WTC11 (cell line): Measurements from ENCODE around the gene FPR3. TPM values are rescaled to one million over a fixed set of nuclear protein-coding genes. Genes with fewer than 3 reads are reported as not detected.

Experiments used
- ATAC-seq: fragments of 200-7000 bp; cut with Tn5 transposase; 2 replicates; pipeline ENCODE4 v1.10.0; 2021; ENCODE audit warnings: mild to moderate bottlenecking, moderate library complexity
- CTCF ChIA-PET: fragments of 300-600 bp; sonication (Branson Sonifier 250); formaldehyde crosslinking; loops from one replicate; lab custom pipeline; 2021; ENCODE audit warnings: antibody characterized with exemption; lab: Charles Lee
- POLR2A ChIA-PET: fragments of 350-600 bp; sonication (Branson Sonifier 250); formaldehyde crosslinking; loops from one replicate; lab custom pipeline; 2021; ENCODE audit warnings: antibody characterized with exemption; lab: Charles Lee
- DNase-seq: peaks from one replicate; pipeline ENCODE4 v3.0.0; 2021; ENCODE audit warnings: low spot score
- H3K27ac Mint-ChIP-seq: 2 replicates; pipeline ENCODE4 v1.8.0; 2021; ENCODE audit warnings: mixed read lengths
- H3K27me3 Mint-ChIP-seq: 2 replicates; pipeline ENCODE4 v1.8.0; 2021; ENCODE audit warnings: low read depth, mild to moderate bottlenecking, moderate library complexity, mixed read lengths
- H3K36me3 Mint-ChIP-seq: 2 replicates; pipeline ENCODE4 v1.8.0; 2021; ENCODE audit warnings: mixed read lengths
- H3K4me1 Mint-ChIP-seq: 2 replicates; pipeline ENCODE4 v1.8.0; 2022; ENCODE audit warnings: mixed read lengths
- H3K4me3 Mint-ChIP-seq: 2 replicates; pipeline ENCODE4 v1.8.0; 2021; ENCODE audit warnings: mild to moderate bottlenecking, moderate library complexity, mixed read lengths
- H3K9me3 Mint-ChIP-seq: 2 replicates; pipeline ENCODE4 v1.8.0; 2021; ENCODE audit warnings: mixed read lengths
- CBFB ChIP-seq: sonication (generic); formaldehyde crosslinking; IDR thresholded peaks from 2 replicates; pipeline ENCODE4 v1.8.1; 2022; ENCODE audit warnings: mild to moderate bottlenecking, low read depth, missing genetic modification reagents
- GTF2I ChIP-seq: fragments of 250-450 bp; sonication (Bioruptor Pico); conservative IDR thresholded peaks from 2 replicates; pipeline ENCODE4 v1.4.0; 2021; ENCODE audit warnings: mild to moderate bottlenecking
- MYBL2 ChIP-seq: sonication (generic); formaldehyde crosslinking; IDR thresholded peaks from 2 replicates; pipeline ENCODE4 v1.8.1; 2023; ENCODE audit warnings: mild to moderate bottlenecking, moderate library complexity, missing genetic modification reagents
- PRRX2 ChIP-seq: fragments of 250-450 bp; sonication (Bioruptor Pico); IDR thresholded peaks from 2 replicates; pipeline ENCODE4 v1.8.0; 2021; ENCODE audit warnings: mild to moderate bottlenecking
- RELA ChIP-seq: sonication (generic); formaldehyde crosslinking; IDR thresholded peaks from 2 replicates; pipeline ENCODE4 v1.8.1; 2022; ENCODE audit warnings: missing genetic modification reagents, mild to moderate bottlenecking, borderline replicate concordance
- ZNF121 ChIP-seq: sonication (generic); formaldehyde crosslinking; IDR thresholded peaks from 2 replicates; pipeline ENCODE4 v1.8.0; 2023; ENCODE audit warnings: missing genetic modification reagents
- ZNF219 ChIP-seq: sonication (generic); formaldehyde crosslinking; IDR thresholded peaks from 2 replicates; pipeline ENCODE4 v1.8.0; 2023; ENCODE audit warnings: missing genetic modification reagents, mild to moderate bottlenecking, borderline replicate concordance
- total RNA-seq: library from RNA; stranded (reverse); gene quantifications from 3 replicates; pipeline ENCODE4 v1.2.3, GENCODE V29; 2021
- TF ChIP-seq, protein P1 (sequence below): fragments of 250-450 bp; sonication (Bioruptor Pico); IDR thresholded peaks from 2 replicates; pipeline ENCODE4 v1.8.0; 2021; ENCODE audit warnings: mild to moderate bottlenecking
- TF ChIP-seq, protein P2 (sequence below): sonication (generic); formaldehyde crosslinking; conservative IDR thresholded peaks from 2 replicates; pipeline ENCODE4 v1.8.1; 2023; ENCODE audit warnings: mild to moderate bottlenecking, low read depth, missing genetic modification reagents, moderate library complexity
- TF ChIP-seq, protein P3 (sequence below): sonication (generic); formaldehyde crosslinking; IDR thresholded peaks from 2 replicates; pipeline ENCODE4 v1.8.1; 2022; ENCODE audit warnings: missing genetic modification reagents, borderline replicate concordance
- TF ChIP-seq, protein P4 (sequence below): fragments of 250-450 bp; sonication (Bioruptor Pico); IDR thresholded peaks from 2 replicates; pipeline ENCODE4 v1.9.0; 2021; ENCODE audit warnings: moderate library complexity, mild to moderate bottlenecking, inconsistent platforms, borderline replicate concordance
- TF ChIP-seq, protein P5 (sequence below): sonication (generic); formaldehyde crosslinking; IDR thresholded peaks from 2 replicates; pipeline ENCODE4 v1.8.1; 2022; ENCODE audit warnings: low read depth, missing genetic modification reagents, borderline replicate concordance
- TF ChIP-seq, protein P6 (sequence below): sonication (generic); formaldehyde crosslinking; IDR thresholded peaks from 2 replicates; pipeline ENCODE4 v1.8.1; 2023; ENCODE audit warnings: mild to moderate bottlenecking, missing genetic modification reagents
- TF ChIP-seq, protein P7 (sequence below): sonication (generic); formaldehyde crosslinking; IDR thresholded peaks from 2 replicates; pipeline ENCODE4 v1.8.0; 2022; ENCODE audit warnings: missing genetic modification reagents

Gene FPR3
- total RNA-seq, 1 experiment from 2014 or later: not detected

DNA sequence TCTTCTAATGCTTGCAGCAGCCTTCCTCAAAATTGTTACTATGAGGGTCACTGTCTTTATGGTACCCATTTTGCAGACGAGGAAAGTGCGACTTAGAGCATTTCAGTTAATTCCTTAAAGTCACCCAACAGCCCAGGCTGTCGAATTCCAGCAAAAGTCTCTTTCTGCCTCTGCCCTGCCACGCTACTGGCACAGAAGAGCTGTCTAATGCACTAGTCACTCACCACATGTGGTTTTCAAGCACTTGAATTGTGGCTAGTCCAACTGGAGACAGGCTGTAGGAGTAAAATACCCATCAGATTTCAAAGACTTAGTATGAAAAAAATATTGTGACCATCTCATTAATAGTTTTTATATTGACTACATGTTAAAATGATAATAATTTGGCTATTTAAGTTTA, 45.0 kb upstream of the FPR3 start:
- ChIA-PET POLR2A (no interaction called here), CTCF (interaction anchor here (1.1 kb wide), 1 partner anchor 28 kb away, joined by 3 read pairs; no protein-coding TSS in a partner anchor)
- ATAC-seq (no peak), DNase-seq (no peak)
- Mint-ChIP-seq H3K9me3 (peaks cover 17% of the 10 kb centered on the region), H3K4me3 (no peak overlapping the region), H3K4me1 (no peaks in the 10 kb centered on the region), H3K27me3 (peaks cover 3% of the 10 kb centered on the region), H3K27ac (no peak overlapping the region), H3K36me3 (no peaks in the 10 kb centered on the region)
- TF ChIP-seq, protein P1, sequence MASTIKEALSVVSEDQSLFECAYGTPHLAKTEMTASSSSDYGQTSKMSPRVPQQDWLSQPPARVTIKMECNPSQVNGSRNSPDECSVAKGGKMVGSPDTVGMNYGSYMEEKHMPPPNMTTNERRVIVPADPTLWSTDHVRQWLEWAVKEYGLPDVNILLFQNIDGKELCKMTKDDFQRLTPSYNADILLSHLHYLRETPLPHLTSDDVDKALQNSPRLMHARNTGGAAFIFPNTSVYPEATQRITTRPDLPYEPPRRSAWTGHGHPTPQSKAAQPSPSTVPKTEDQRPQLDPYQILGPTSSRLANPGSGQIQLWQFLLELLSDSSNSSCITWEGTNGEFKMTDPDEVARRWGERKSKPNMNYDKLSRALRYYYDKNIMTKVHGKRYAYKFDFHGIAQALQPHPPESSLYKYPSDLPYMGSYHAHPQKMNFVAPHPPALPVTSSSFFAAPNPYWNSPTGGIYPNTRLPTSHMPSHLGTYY: no peak
- no peak for TF ChIP-seq MYBL2 (CRISPR knock-in tag)
- TF ChIP-seq, protein P2, sequence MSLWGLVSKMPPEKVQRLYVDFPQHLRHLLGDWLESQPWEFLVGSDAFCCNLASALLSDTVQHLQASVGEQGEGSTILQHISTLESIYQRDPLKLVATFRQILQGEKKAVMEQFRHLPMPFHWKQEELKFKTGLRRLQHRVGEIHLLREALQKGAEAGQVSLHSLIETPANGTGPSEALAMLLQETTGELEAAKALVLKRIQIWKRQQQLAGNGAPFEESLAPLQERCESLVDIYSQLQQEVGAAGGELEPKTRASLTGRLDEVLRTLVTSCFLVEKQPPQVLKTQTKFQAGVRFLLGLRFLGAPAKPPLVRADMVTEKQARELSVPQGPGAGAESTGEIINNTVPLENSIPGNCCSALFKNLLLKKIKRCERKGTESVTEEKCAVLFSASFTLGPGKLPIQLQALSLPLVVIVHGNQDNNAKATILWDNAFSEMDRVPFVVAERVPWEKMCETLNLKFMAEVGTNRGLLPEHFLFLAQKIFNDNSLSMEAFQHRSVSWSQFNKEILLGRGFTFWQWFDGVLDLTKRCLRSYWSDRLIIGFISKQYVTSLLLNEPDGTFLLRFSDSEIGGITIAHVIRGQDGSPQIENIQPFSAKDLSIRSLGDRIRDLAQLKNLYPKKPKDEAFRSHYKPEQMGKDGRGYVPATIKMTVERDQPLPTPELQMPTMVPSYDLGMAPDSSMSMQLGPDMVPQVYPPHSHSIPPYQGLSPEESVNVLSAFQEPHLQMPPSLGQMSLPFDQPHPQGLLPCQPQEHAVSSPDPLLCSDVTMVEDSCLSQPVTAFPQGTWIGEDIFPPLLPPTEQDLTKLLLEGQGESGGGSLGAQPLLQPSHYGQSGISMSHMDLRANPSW (CRISPR knock-in tag): no peak
- no peak for TF ChIP-seq CBFB (CRISPR knock-in tag)
- no peak for TF ChIP-seq RELA (CRISPR knock-in tag)
- TF ChIP-seq, protein P3, sequence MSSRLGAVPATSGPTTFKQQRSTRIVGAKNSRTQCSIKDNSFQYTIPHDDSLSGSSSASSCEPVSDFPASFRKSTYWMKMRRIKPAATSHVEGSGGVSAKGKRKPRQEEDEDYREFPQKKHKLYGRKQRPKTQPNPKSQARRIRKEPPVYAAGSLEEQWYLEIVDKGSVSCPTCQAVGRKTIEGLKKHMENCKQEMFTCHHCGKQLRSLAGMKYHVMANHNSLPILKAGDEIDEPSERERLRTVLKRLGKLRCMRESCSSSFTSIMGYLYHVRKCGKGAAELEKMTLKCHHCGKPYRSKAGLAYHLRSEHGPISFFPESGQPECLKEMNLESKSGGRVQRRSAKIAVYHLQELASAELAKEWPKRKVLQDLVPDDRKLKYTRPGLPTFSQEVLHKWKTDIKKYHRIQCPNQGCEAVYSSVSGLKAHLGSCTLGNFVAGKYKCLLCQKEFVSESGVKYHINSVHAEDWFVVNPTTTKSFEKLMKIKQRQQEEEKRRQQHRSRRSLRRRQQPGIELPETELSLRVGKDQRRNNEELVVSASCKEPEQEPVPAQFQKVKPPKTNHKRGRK (CRISPR knock-in tag): no peak
- TF ChIP-seq, protein P4, sequence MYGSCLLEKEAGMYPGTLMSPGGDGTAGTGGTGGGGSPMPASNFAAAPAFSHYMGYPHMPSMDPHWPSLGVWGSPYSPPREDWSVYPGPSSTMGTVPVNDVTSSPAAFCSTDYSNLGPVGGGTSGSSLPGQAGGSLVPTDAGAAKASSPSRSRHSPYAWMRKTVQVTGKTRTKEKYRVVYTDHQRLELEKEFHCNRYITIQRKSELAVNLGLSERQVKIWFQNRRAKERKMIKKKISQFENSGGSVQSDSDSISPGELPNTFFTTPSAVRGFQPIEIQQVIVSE (CRISPR knock-in tag): no peak
- TF ChIP-seq ZNF219: no peak
- TF ChIP-seq, protein P5, sequence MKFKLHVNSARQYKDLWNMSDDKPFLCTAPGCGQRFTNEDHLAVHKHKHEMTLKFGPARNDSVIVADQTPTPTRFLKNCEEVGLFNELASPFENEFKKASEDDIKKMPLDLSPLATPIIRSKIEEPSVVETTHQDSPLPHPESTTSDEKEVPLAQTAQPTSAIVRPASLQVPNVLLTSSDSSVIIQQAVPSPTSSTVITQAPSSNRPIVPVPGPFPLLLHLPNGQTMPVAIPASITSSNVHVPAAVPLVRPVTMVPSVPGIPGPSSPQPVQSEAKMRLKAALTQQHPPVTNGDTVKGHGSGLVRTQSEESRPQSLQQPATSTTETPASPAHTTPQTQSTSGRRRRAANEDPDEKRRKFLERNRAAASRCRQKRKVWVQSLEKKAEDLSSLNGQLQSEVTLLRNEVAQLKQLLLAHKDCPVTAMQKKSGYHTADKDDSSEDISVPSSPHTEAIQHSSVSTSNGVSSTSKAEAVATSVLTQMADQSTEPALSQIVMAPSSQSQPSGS (CRISPR knock-in tag): no peak
- TF ChIP-seq, protein P6, sequence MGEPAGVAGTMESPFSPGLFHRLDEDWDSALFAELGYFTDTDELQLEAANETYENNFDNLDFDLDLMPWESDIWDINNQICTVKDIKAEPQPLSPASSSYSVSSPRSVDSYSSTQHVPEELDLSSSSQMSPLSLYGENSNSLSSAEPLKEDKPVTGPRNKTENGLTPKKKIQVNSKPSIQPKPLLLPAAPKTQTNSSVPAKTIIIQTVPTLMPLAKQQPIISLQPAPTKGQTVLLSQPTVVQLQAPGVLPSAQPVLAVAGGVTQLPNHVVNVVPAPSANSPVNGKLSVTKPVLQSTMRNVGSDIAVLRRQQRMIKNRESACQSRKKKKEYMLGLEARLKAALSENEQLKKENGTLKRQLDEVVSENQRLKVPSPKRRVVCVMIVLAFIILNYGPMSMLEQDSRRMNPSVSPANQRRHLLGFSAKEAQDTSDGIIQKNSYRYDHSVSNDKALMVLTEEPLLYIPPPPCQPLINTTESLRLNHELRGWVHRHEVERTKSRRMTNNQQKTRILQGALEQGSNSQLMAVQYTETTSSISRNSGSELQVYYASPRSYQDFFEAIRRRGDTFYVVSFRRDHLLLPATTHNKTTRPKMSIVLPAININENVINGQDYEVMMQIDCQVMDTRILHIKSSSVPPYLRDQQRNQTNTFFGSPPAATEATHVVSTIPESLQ (CRISPR knock-in tag): no peak
- no peak for TF ChIP-seq ZNF121 (CRISPR knock-in tag)
- TF ChIP-seq, protein P7, sequence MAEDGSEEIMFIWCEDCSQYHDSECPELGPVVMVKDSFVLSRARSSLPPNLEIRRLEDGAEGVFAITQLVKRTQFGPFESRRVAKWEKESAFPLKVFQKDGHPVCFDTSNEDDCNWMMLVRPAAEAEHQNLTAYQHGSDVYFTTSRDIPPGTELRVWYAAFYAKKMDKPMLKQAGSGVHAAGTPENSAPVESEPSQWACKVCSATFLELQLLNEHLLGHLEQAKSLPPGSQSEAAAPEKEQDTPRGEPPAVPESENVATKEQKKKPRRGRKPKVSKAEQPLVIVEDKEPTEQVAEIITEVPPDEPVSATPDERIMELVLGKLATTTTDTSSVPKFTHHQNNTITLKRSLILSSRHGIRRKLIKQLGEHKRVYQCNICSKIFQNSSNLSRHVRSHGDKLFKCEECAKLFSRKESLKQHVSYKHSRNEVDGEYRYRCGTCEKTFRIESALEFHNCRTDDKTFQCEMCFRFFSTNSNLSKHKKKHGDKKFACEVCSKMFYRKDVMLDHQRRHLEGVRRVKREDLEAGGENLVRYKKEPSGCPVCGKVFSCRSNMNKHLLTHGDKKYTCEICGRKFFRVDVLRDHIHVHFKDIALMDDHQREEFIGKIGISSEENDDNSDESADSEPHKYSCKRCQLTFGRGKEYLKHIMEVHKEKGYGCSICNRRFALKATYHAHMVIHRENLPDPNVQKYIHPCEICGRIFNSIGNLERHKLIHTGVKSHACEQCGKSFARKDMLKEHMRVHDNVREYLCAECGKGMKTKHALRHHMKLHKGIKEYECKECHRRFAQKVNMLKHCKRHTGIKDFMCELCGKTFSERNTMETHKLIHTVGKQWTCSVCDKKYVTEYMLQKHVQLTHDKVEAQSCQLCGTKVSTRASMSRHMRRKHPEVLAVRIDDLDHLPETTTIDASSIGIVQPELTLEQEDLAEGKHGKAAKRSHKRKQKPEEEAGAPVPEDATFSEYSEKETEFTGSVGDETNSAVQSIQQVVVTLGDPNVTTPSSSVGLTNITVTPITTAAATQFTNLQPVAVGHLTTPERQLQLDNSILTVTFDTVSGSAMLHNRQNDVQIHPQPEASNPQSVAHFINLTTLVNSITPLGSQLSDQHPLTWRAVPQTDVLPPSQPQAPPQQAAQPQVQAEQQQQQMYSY (CRISPR knock-in tag): no peak
- no peak for TF ChIP-seq GTF2I (CRISPR knock-in tag)
- no peak for TF ChIP-seq PRRX2 (CRISPR knock-in tag)
